Loucy (cell line): ENCODE data around the gene AKAP6.

Source experiments
- EZH2phosphoT487 ChIP-seq: fragments of 200-600 bp; IDR thresholded peaks from 2 replicates; pipeline ENCODE4 v1.6.1; 2018; ENCODE audit warnings: antibody characterized with exemption, mild to moderate bottlenecking, moderate library complexity, borderline replicate concordance
- TF ChIP-seq, protein P1 (sequence below): fragments of 200-600 bp; sonication (generic); conservative IDR thresholded peaks from 2 replicates; pipeline ENCODE4 v1.5.1; 2014; ENCODE audit warnings: mild to moderate bottlenecking, antibody characterized with exemption, low read length

DNA sequence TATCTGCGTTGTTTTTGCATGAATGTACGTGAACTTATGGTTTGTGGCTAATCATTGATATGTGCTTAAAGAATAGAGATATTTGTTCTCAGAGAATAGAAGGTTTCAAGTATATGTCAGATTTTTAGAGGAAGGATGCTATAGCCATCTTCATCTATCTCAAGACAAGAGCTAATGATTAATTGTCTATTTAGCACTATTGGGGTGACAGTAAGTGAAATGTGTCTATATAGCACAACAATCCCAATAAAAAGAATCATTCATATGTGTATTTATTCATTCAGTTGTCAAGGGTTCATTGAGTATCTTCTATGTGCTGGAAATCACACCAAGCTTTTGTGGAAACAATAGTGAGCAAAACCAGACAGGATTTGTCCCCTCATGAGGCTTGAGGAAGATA, 310.1 kb downstream of the AKAP6 start:
- TF ChIP-seq, protein P1, sequence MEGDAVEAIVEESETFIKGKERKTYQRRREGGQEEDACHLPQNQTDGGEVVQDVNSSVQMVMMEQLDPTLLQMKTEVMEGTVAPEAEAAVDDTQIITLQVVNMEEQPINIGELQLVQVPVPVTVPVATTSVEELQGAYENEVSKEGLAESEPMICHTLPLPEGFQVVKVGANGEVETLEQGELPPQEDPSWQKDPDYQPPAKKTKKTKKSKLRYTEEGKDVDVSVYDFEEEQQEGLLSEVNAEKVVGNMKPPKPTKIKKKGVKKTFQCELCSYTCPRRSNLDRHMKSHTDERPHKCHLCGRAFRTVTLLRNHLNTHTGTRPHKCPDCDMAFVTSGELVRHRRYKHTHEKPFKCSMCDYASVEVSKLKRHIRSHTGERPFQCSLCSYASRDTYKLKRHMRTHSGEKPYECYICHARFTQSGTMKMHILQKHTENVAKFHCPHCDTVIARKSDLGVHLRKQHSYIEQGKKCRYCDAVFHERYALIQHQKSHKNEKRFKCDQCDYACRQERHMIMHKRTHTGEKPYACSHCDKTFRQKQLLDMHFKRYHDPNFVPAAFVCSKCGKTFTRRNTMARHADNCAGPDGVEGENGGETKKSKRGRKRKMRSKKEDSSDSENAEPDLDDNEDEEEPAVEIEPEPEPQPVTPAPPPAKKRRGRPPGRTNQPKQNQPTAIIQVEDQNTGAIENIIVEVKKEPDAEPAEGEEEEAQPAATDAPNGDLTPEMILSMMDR: no peak
- no peak for TF ChIP-seq EZH2phosphoT487
